HFFc6 (cell line): ENCODE results near the gene ABHD15. TPM values are rescaled to one million over a fixed set of nuclear protein-coding genes. Genes with fewer than 3 reads are reported as not detected.

ENCODE experiments used
- DNase-seq: peaks from one replicate; pipeline ENCODE4 v3.0.0-alpha.2; 2018
- H3K27ac Mint-ChIP-seq: 2 replicates; pipeline ENCODE4 v1.8.0; 2020; ENCODE audit warnings: mild to moderate bottlenecking, mixed read lengths
- H3K27me3 Mint-ChIP-seq: 2 replicates; pipeline ENCODE4 v1.8.0; 2021; ENCODE audit warnings: mild to moderate bottlenecking, moderate library complexity, mixed read lengths; ENCODE audit not compliant: insufficient read depth
- H3K36me3 Mint-ChIP-seq: 2 replicates; pipeline ENCODE4 v1.8.0; 2021; ENCODE audit warnings: low read depth, mixed read lengths
- H3K4me1 Mint-ChIP-seq: 2 replicates; pipeline ENCODE4 v1.8.0; 2020; ENCODE audit warnings: low read depth, mixed read lengths
- H3K4me3 Mint-ChIP-seq: 2 replicates; pipeline ENCODE4 v1.8.0; 2020; ENCODE audit warnings: mild to moderate bottlenecking, moderate library complexity, mixed read lengths
- H3K9me3 Mint-ChIP-seq: 2 replicates; pipeline ENCODE4 v1.8.0; 2020; ENCODE audit warnings: mild to moderate bottlenecking, mixed read lengths
- total RNA-seq, 6 experiments: library from RNA; stranded (reverse); fragmentation: NEBNext Ultra II Directional; extraction: Animal tissue kit (Norgen Biotek cat#: 25700); gene quantifications; 2 replicates in 1 of 6; 3 replicates in 5 of 6; pipeline ENCODE4 v1.2.3, GENCODE V29; 2021
- TF ChIP-seq, protein P1 (sequence below): fragments of 200-600 bp; sonication (generic); IDR thresholded peaks from 2 replicates; pipeline ENCODE4 v1.5.0; 2021; ENCODE audit warnings: antibody characterized with exemption, mild to moderate bottlenecking

ABHD15 gene
- total RNA-seq, 6 experiments from 2014 or later: 6.4 to 9.8 (median 7.0) TPM

GRCh38 chr17:29586676-29587469 is 20.0 kb upstream of the ABHD15 start:
- TF ChIP-seq, protein P1, sequence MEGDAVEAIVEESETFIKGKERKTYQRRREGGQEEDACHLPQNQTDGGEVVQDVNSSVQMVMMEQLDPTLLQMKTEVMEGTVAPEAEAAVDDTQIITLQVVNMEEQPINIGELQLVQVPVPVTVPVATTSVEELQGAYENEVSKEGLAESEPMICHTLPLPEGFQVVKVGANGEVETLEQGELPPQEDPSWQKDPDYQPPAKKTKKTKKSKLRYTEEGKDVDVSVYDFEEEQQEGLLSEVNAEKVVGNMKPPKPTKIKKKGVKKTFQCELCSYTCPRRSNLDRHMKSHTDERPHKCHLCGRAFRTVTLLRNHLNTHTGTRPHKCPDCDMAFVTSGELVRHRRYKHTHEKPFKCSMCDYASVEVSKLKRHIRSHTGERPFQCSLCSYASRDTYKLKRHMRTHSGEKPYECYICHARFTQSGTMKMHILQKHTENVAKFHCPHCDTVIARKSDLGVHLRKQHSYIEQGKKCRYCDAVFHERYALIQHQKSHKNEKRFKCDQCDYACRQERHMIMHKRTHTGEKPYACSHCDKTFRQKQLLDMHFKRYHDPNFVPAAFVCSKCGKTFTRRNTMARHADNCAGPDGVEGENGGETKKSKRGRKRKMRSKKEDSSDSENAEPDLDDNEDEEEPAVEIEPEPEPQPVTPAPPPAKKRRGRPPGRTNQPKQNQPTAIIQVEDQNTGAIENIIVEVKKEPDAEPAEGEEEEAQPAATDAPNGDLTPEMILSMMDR: no peak
- Mint-ChIP-seq H3K36me3 (no peaks in the 10 kb centered on the region), H3K27me3 (peaks cover 2% of the 10 kb centered on the region; the same call in 1 of the 2 replicates), H3K4me1 (peaks cover 50% of the 10 kb centered on the region), H3K27ac (peak overlapping the region; percentile 85; the same call in 1 of the 2 replicates), H3K9me3 (no peaks in the 10 kb centered on the region), H3K4me3 (peak overlapping the region; percentile 96; the same call in 1 of the 2 replicates)
- DNase-seq: no peak

DNA sequence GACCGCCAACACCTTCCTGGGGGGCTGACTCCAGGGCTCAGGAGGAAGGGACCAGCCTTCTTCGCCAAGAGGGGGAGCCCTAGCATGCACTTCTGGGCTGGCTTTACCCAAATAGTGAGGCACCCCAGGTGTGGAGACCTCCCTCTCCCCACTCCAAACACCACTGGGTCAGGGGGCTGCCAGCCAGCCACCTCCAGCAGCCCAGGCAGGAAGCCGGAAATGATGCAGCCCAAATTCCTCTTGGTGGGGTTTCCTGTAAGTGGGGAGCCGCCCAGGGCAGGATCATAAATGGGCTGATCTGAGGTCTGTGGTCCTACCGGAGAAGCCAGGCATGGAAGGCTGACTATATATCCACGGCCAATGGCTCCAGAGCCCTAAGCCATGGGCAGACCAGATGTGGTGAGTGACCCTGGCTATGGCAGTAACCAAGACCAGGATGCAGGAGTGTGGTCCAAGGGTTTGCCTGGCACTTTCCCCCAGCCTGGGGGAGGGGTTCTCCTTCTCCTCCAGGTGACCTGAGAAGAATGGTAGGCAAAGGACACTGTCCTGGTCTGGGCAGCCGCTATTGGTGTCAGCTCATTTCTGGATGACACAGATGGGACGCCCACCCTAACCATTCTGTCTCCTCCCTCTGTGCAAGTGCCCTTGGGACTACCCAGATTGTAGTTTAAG is 18.4 kb upstream of the ABHD15 start:
- TF ChIP-seq, protein P1: peak; percentile 53
- H3K27ac Mint-ChIP-seq: no peak overlapping the region; the same call in 1 of the 2 replicates
- peaks cover 4% of the 10 kb centered on the region for H3K36me3 Mint-ChIP-seq
- H3K9me3 Mint-ChIP-seq: no peaks in the 10 kb centered on the region
- DNase-seq: no peak
- H3K27me3 Mint-ChIP-seq: no peaks in the 10 kb centered on the region
- H3K4me3 Mint-ChIP-seq: no peak overlapping the region
- H3K4me1 Mint-ChIP-seq: peaks cover 37% of the 10 kb centered on the region

DNA sequence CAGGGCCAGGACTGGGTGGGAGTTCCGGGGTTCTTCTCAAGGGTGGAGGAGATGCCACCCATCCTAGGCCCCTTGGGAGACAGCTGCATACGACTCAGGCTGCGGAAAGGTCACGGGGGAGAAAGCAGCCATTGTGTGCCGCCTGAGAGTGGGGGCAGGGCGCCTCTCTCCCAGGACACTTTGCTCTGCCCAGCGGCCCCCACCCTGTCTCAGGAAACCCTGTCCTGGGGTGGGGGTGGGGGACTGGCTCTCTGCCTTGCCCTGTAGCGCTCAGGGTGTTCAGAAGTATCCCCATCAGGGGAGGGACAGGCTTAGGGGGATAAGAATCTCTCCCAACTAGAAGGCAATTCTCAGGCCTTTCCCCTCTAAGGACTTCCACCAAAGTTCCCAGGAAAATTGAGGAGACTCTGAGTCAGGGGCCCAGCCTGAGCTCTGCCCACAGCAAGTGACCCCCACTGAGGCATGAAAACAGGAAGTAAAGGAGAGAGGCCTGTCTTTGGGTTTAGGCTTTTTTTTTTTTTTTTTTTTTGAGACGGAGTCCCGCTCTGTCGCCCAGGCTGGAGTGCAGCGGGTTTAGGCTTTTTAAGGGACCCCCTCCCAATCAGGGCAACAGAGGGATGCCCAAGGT is 17.7 kb upstream of the ABHD15 start:
- H3K4me3 Mint-ChIP-seq: no peak overlapping the region
- peaks cover 5% of the 10 kb centered on the region for H3K36me3 Mint-ChIP-seq
- H3K4me1 Mint-ChIP-seq: peaks cover 34% of the 10 kb centered on the region
- TF ChIP-seq, protein P1: no peak
- no peaks in the 10 kb centered on the region for H3K27me3 Mint-ChIP-seq
- H3K27ac Mint-ChIP-seq: no peak overlapping the region
- DNase-seq: no peak
- H3K9me3 Mint-ChIP-seq: no peaks in the 10 kb centered on the region

DNA sequence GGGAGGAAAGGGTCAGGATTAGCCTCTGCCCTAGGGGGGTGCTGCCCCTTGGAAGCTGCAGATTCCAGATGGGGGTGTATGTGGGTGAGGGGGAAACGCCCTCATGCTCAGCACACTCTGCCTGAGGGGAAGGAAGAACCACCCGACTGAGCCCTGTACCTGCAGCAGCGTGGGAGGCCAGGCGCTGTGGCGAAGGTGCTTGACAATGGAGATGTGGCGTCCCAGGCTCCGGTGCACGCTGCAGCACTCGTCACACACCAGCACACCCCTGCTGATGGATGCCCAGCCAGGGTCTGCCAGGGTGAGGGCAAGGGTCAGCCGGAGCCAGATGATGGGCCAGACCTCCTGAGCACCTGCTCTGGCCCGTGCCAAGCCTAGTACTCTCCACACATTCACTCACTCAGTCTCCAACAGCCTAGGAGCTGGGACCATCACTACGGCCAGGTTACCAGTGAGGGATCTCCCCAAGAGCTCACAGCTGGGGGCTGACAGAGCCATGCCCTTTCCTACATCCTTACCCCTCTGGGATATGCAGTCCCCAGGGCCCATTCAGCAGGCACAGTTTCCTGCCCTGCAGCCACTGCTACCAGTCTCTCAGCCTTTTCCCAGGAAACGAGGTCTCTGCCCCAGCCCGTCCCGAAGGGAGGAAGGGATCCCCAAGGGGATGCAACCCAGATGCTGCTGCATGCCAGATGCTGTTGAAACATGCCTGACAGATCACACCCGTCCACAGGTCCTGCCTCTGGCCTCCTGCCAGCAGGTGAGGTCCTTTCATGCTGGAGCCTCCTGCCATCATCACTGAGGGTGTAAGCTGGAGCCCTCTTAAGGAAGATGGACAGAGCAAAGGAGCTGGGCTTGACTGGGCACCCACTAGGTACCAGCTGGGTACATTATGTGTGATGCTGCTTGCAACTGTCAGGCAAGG is 16.7 kb upstream of the ABHD15 start:
- TF ChIP-seq, protein P1: no peak
- H3K36me3 Mint-ChIP-seq: peaks cover 5% of the 10 kb centered on the region
- no peak for DNase-seq
- H3K9me3 Mint-ChIP-seq: no peaks in the 10 kb centered on the region
- H3K27ac Mint-ChIP-seq: no peak overlapping the region; the same call in 1 of the 2 replicates
- no peaks in the 10 kb centered on the region for H3K27me3 Mint-ChIP-seq
- H3K4me1 Mint-ChIP-seq: peaks cover 34% of the 10 kb centered on the region
- no peak overlapping the region for H3K4me3 Mint-ChIP-seq

- DNase-seq: no peak
- no peak overlapping the region for H3K27ac Mint-ChIP-seq
- peaks cover 5% of the 10 kb centered on the region for H3K36me3 Mint-ChIP-seq
- H3K9me3 Mint-ChIP-seq: no peaks in the 10 kb centered on the region
- H3K4me1 Mint-ChIP-seq: peaks cover 28% of the 10 kb centered on the region
- TF ChIP-seq, protein P1: no peak
- no peaks in the 10 kb centered on the region for H3K27me3 Mint-ChIP-seq
- H3K4me3 Mint-ChIP-seq: no peak overlapping the region
These were observed 15.9 kb upstream of the ABHD15 start for GRCh38 chr17:29582772-29583171.
